HL-60 (cell line): Measurements from ENCODE around the gene PNMT.

Experiments
- DNase-seq, 2 experiments: peaks; one replicate each; pipeline ENCODE4 v3.0.0-alpha.2; 2010 to 2020; ENCODE audit warnings: low read depth in 1 of 2, low spot score in 1 of 2
- H3K27ac ChIP-seq: fragments of 250-450 bp; sonication (Bioruptor Pico); replicated peaks from 2 replicates; pipeline ENCODE4 v1.5.1; 2020; ENCODE audit warnings: mild to moderate bottlenecking, moderate library complexity
- H3K27me3 ChIP-seq: fragments of 250-450 bp; sonication (Bioruptor Pico); 2 replicates; pipeline ENCODE4 v1.5.1; 2021; ENCODE audit warnings: mild to moderate bottlenecking, moderate library complexity; ENCODE audit not compliant: insufficient read depth, poor library complexity, severe bottlenecking
- H3K4me3 ChIP-seq: replicated peaks from 2 replicates; pipeline ENCODE4 v1.5.1; 2011; ENCODE audit warnings: mild to moderate bottlenecking, control low read depth, low read length; ENCODE audit not compliant: insufficient read depth
- CTCF ChIP-seq: IDR thresholded peaks from one replicate; pipeline ENCODE4 v1.5.1; 2011; ENCODE audit warnings: low read length, control low read depth, inconsistent platforms; ENCODE audit not compliant: insufficient read depth
- GABPA ChIP-seq: IDR thresholded peaks from 2 replicates; pipeline ENCODE4 v1.6.1; 2012; ENCODE audit warnings: low read depth
- POLR2AphosphoS5 ChIP-seq: IDR thresholded peaks from 2 replicates; pipeline ENCODE4 v1.6.1; 2012; ENCODE audit warnings: low read depth
- REST ChIP-seq: IDR thresholded peaks from 2 replicates; pipeline ENCODE4 v1.6.1; 2012; ENCODE audit warnings: low read depth; ENCODE audit not compliant: insufficient replicate concordance
- SPI1 ChIP-seq: IDR thresholded peaks from 2 replicates; pipeline ENCODE4 v1.6.1; 2012; ENCODE audit warnings: low read depth, mild to moderate bottlenecking, borderline replicate concordance

The PNMT gene

GRCh38 chr17:39666231-39666600 lies 2.0 kb upstream of the PNMT start:
- DNase-seq: no peak
- Histone ChIP-seq H3K4me3 (no peak overlapping the region), H3K27ac (no peak overlapping the region), H3K27me3 (peaks cover 40% of the 10 kb centered on the region)
- TF ChIP-seq SPI1 (no peak), CTCF (no peak)

- peaks cover 43% of the 10 kb centered on the region for H3K27me3 ChIP-seq
- H3K27ac ChIP-seq: no peak overlapping the region
- DNase-seq: no peak
- no peak overlapping the region for H3K4me3 ChIP-seq
- TF ChIP-seq POLR2AphosphoS5 (no peak), SPI1 (no peak)
Observed at GRCh38 chr17:39666601-39667261, 1.5 kb upstream of the PNMT start.

GRCh38 chr17:39667262-39667944 lies 850 bp upstream of the PNMT start:
- no peak overlapping the region for H3K27ac ChIP-seq
- TF ChIP-seq GABPA (no peak), CTCF (no peak), REST (no peak), SPI1 (no peak), POLR2AphosphoS5 (no peak)
- H3K27me3 ChIP-seq: peaks cover 43% of the 10 kb centered on the region
- H3K4me3 ChIP-seq: no peak overlapping the region
- DNase-seq: no peak

- no peak for DNase-seq
- TF ChIP-seq REST: no peak
- no peak for TF ChIP-seq CTCF
- TF ChIP-seq SPI1: no peak
- no peak for TF ChIP-seq POLR2AphosphoS5
- TF ChIP-seq GABPA: no peak
- H3K27me3 ChIP-seq: peaks cover 43% of the 10 kb centered on the region
- no peak overlapping the region for H3K4me3 ChIP-seq
- H3K27ac ChIP-seq: no peak overlapping the region
Observed at GRCh38 chr17:39669897-39670735, 1.9 kb downstream of the PNMT start.
